ENCODE results near the gene CBLN1.

Gene CBLN1

GRCh38 chr16:49271363-49271762 lies 10.3 kb downstream of the CBLN1 start:
- no peak overlapping the region for H2BK15ac ChIP-seq (replicated peaks; ENCODE audit: low read depth)
- no peak overlapping the region for H3K4me3 ChIP-seq (ENCODE audit: low read length)
- H3K36me3 ChIP-seq (ENCODE audit: control insufficient read depth, insufficient read depth, low read length) = no peaks in the 10 kb centered on the region
- H3K9ac ChIP-seq (ENCODE audit: low read length) = no peak overlapping the region
- H4K5ac ChIP-seq (ENCODE audit: low read length) = no peak overlapping the region
- H3K27me3 ChIP-seq (ENCODE audit: insufficient read depth, low read length, poor library complexity) = peaks cover 23% of the 10 kb centered on the region
- H4K8ac ChIP-seq (ENCODE audit: low read depth, low read length) = no peak overlapping the region
- H3K23ac ChIP-seq (ENCODE audit: low read length) = no peak overlapping the region
- DNase-seq = no peak
- H3K4me2 ChIP-seq (ENCODE audit: low read length) = no peak overlapping the region
- H3K18ac ChIP-seq (ENCODE audit: low read length) = no peak overlapping the region
- H3K4me1 ChIP-seq (ENCODE audit: control insufficient read depth, low read depth, low read length) = no peaks in the 10 kb centered on the region
- H3K79me2 ChIP-seq (ENCODE audit: control insufficient read depth, insufficient read depth, low read length) = no peaks in the 10 kb centered on the region
- no peak overlapping the region for H2BK5ac ChIP-seq (ENCODE audit: low read length)
- no peak overlapping the region for H2BK120ac ChIP-seq (ENCODE audit: low read depth, low read length)
- no peak overlapping the region for H2AK5ac ChIP-seq (ENCODE audit: low read length)
- no peak overlapping the region for H3K27ac ChIP-seq (ENCODE audit: low read depth, low read length)
- H3K56ac ChIP-seq (ENCODE audit: low read length) = no peak overlapping the region
- H3K79me1 ChIP-seq (ENCODE audit: low read length) = no peaks in the 10 kb centered on the region
- no CpG with 5 or more reads among the region's 3 CpGs for WGBS (ENCODE audit: extremely low coverage, insufficient coverage, low lambda C conversion rate)
- no peak overlapping the region for H3K4ac ChIP-seq (ENCODE audit: low read depth, low read length)

GRCh38 chr16:49269201-49269600 lies 12.4 kb downstream of the CBLN1 start:
- H3K36me3 ChIP-seq (ENCODE audit: control insufficient read depth, insufficient read depth, low read length) = no peaks in the 10 kb centered on the region
- H4K5ac ChIP-seq (ENCODE audit: low read length) = no peak overlapping the region
- no peak overlapping the region for H2BK5ac ChIP-seq (ENCODE audit: low read length)
- no peaks in the 10 kb centered on the region for H3K4me1 ChIP-seq (ENCODE audit: control insufficient read depth, low read depth, low read length)
- H3K4ac ChIP-seq (ENCODE audit: low read depth, low read length) = no peak overlapping the region
- H3K4me2 ChIP-seq (ENCODE audit: low read length) = no peak overlapping the region
- no peak overlapping the region for H3K56ac ChIP-seq (ENCODE audit: low read length)
- H3K27me3 ChIP-seq (ENCODE audit: insufficient read depth, low read length, poor library complexity) = peaks cover 6% of the 10 kb centered on the region
- H2BK120ac ChIP-seq (ENCODE audit: low read depth, low read length) = no peak overlapping the region
- H4K8ac ChIP-seq (ENCODE audit: low read depth, low read length) = no peak overlapping the region
- H3K27ac ChIP-seq (ENCODE audit: low read depth, low read length) = no peak overlapping the region
- no peaks in the 10 kb centered on the region for H3K79me1 ChIP-seq (ENCODE audit: low read length)
- H2AK5ac ChIP-seq (ENCODE audit: low read length) = no peak overlapping the region
- H3K79me2 ChIP-seq (ENCODE audit: control insufficient read depth, insufficient read depth, low read length) = no peaks in the 10 kb centered on the region
- WGBS (ENCODE audit: extremely low coverage, insufficient coverage, low lambda C conversion rate) = no CpG with 5 or more reads among the region's 3 CpGs
- no peak overlapping the region for H2BK15ac ChIP-seq (replicated peaks; ENCODE audit: low read depth)
- H3K9ac ChIP-seq (ENCODE audit: low read length) = no peak overlapping the region
- no peak overlapping the region for H3K23ac ChIP-seq (ENCODE audit: low read length)
- no peak for DNase-seq
- H3K4me3 ChIP-seq (ENCODE audit: low read length) = no peak overlapping the region
- H3K18ac ChIP-seq (ENCODE audit: low read length) = no peak overlapping the region

- H3K9ac ChIP-seq (ENCODE audit: low read length) = no peak overlapping the region
- H3K4me3 ChIP-seq (ENCODE audit: low read length) = no peak overlapping the region
- H4K8ac ChIP-seq (ENCODE audit: low read depth, low read length) = no peak overlapping the region
- peaks cover 2% of the 10 kb centered on the region for H3K27me3 ChIP-seq (ENCODE audit: insufficient read depth, low read length, poor library complexity)
- no peak overlapping the region for H3K56ac ChIP-seq (ENCODE audit: low read length)
- DNase-seq = peak; percentile 19
- H3K4me1 ChIP-seq (ENCODE audit: control insufficient read depth, low read depth, low read length) = no peaks in the 10 kb centered on the region
- no peak overlapping the region for H3K4ac ChIP-seq (ENCODE audit: low read depth, low read length)
- no peak overlapping the region for H4K5ac ChIP-seq (ENCODE audit: low read length)
- no peak overlapping the region for H2AK5ac ChIP-seq (ENCODE audit: low read length)
- whole genome bisulfite sequencing (ENCODE audit: extremely low coverage, insufficient coverage, low lambda C conversion rate) = no CpG with 5 or more reads among the region's 1 CpG
- no peak overlapping the region for H3K27ac ChIP-seq (ENCODE audit: low read depth, low read length)
- no peaks in the 10 kb centered on the region for H3K79me1 ChIP-seq (ENCODE audit: low read length)
- H3K36me3 ChIP-seq (ENCODE audit: control insufficient read depth, insufficient read depth, low read length) = no peaks in the 10 kb centered on the region
- H3K79me2 ChIP-seq (ENCODE audit: control insufficient read depth, insufficient read depth, low read length) = no peaks in the 10 kb centered on the region
- no peak overlapping the region for H2BK5ac ChIP-seq (ENCODE audit: low read length)
- H3K18ac ChIP-seq (ENCODE audit: low read length) = no peak overlapping the region
- H2BK120ac ChIP-seq (ENCODE audit: low read depth, low read length) = no peak overlapping the region
- H2BK15ac ChIP-seq (replicated peaks; ENCODE audit: low read depth) = no peak overlapping the region
- H3K4me2 ChIP-seq (ENCODE audit: low read length) = no peak overlapping the region
- H3K23ac ChIP-seq (ENCODE audit: low read length) = no peak overlapping the region
These were observed 13.0 kb downstream of the CBLN1 start for GRCh38 chr16:49268667-49269066.

- no peaks in the 10 kb centered on the region for H3K27me3 ChIP-seq (ENCODE audit: insufficient read depth, low read length, poor library complexity)
- H2BK120ac ChIP-seq (ENCODE audit: low read depth, low read length) = no peak overlapping the region
- H3K4me1 ChIP-seq (ENCODE audit: control insufficient read depth, low read depth, low read length) = no peaks in the 10 kb centered on the region
- no peak overlapping the region for H3K23ac ChIP-seq (ENCODE audit: low read length)
- no peak overlapping the region for H3K56ac ChIP-seq (ENCODE audit: low read length)
- H3K18ac ChIP-seq (ENCODE audit: low read length) = no peak overlapping the region
- H3K79me1 ChIP-seq (ENCODE audit: low read length) = no peaks in the 10 kb centered on the region
- H3K4ac ChIP-seq (ENCODE audit: low read depth, low read length) = no peak overlapping the region
- DNase-seq = no peak
- no peak overlapping the region for H3K4me2 ChIP-seq (ENCODE audit: low read length)
- no peak overlapping the region for H4K8ac ChIP-seq (ENCODE audit: low read depth, low read length)
- no peak overlapping the region for H2BK5ac ChIP-seq (ENCODE audit: low read length)
- no peaks in the 10 kb centered on the region for H3K36me3 ChIP-seq (ENCODE audit: control insufficient read depth, insufficient read depth, low read length)
- no peak overlapping the region for H3K9ac ChIP-seq (ENCODE audit: low read length)
- H3K4me3 ChIP-seq (ENCODE audit: low read length) = no peak overlapping the region
- H4K5ac ChIP-seq (ENCODE audit: low read length) = no peak overlapping the region
- H3K79me2 ChIP-seq (ENCODE audit: control insufficient read depth, insufficient read depth, low read length) = no peaks in the 10 kb centered on the region
- no CpG with 5 or more reads among the region's 5 CpGs for WGBS (ENCODE audit: extremely low coverage, insufficient coverage, low lambda C conversion rate)
- no peak overlapping the region for H2AK5ac ChIP-seq (ENCODE audit: low read length)
- H3K27ac ChIP-seq (ENCODE audit: low read depth, low read length) = no peak overlapping the region
- H2BK15ac ChIP-seq (replicated peaks; ENCODE audit: low read depth) = no peak overlapping the region
These were observed 19.1 kb downstream of the CBLN1 start for GRCh38 chr16:49262501-49262900.

GRCh38 chr16:49261930-49262329 lies 19.7 kb downstream of the CBLN1 start:
- Histone ChIP-seq H2BK5ac (ENCODE audit: low read length) (no peak overlapping the region), H3K56ac (ENCODE audit: low read length) (no peak overlapping the region), H4K8ac (ENCODE audit: low read depth, low read length) (no peak overlapping the region), H3K27me3 (ENCODE audit: insufficient read depth, low read length, poor library complexity) (no peaks in the 10 kb centered on the region), H3K36me3 (ENCODE audit: control insufficient read depth, insufficient read depth, low read length) (no peaks in the 10 kb centered on the region), H3K27ac (ENCODE audit: low read depth, low read length) (no peak overlapping the region), H2BK120ac (ENCODE audit: low read depth, low read length) (no peak overlapping the region), H3K18ac (ENCODE audit: low read length) (no peak overlapping the region), H3K79me2 (ENCODE audit: control insufficient read depth, insufficient read depth, low read length) (no peaks in the 10 kb centered on the region), H2BK15ac (replicated peaks; ENCODE audit: low read depth) (no peak overlapping the region), H4K5ac (ENCODE audit: low read length) (no peak overlapping the region), H3K4me2 (ENCODE audit: low read length) (no peak overlapping the region), H3K4ac (ENCODE audit: low read depth, low read length) (no peak overlapping the region), H3K4me1 (ENCODE audit: control insufficient read depth, low read depth, low read length) (no peaks in the 10 kb centered on the region), H3K79me1 (ENCODE audit: low read length) (no peaks in the 10 kb centered on the region), H2AK5ac (ENCODE audit: low read length) (no peak overlapping the region), H3K9ac (ENCODE audit: low read length) (no peak overlapping the region), H3K4me3 (ENCODE audit: low read length) (no peak overlapping the region), H3K23ac (ENCODE audit: low read length) (no peak overlapping the region)
- no peak for DNase-seq

- Histone ChIP-seq H3K4me3 (ENCODE audit: low read length) (no peak overlapping the region), H3K79me1 (ENCODE audit: low read length) (no peaks in the 10 kb centered on the region), H2BK120ac (ENCODE audit: low read depth, low read length) (no peak overlapping the region), H4K5ac (ENCODE audit: low read length) (no peak overlapping the region), H3K18ac (ENCODE audit: low read length) (no peak overlapping the region), H3K79me2 (ENCODE audit: control insufficient read depth, insufficient read depth, low read length) (no peaks in the 10 kb centered on the region), H3K27ac (ENCODE audit: low read depth, low read length) (no peak overlapping the region), H3K4me1 (ENCODE audit: control insufficient read depth, low read depth, low read length) (no peaks in the 10 kb centered on the region), H3K56ac (ENCODE audit: low read length) (no peak overlapping the region), H3K4ac (ENCODE audit: low read depth, low read length) (no peak overlapping the region), H3K23ac (ENCODE audit: low read length) (no peak overlapping the region), H2BK15ac (replicated peaks; ENCODE audit: low read depth) (no peak overlapping the region), H3K4me2 (ENCODE audit: low read length) (no peak overlapping the region), H3K27me3 (ENCODE audit: insufficient read depth, low read length, poor library complexity) (no peaks in the 10 kb centered on the region), H3K9ac (ENCODE audit: low read length) (no peak overlapping the region), H2BK5ac (ENCODE audit: low read length) (no peak overlapping the region), H2AK5ac (ENCODE audit: low read length) (no peak overlapping the region), H4K8ac (ENCODE audit: low read depth, low read length) (no peak overlapping the region), H3K36me3 (ENCODE audit: control insufficient read depth, insufficient read depth, low read length) (no peaks in the 10 kb centered on the region)
- DNase-seq = peak; percentile 26
- no CpG with 5 or more reads among the region's 8 CpGs for WGBS (ENCODE audit: extremely low coverage, insufficient coverage, low lambda C conversion rate)
These were observed 20.6 kb downstream of the CBLN1 start for GRCh38 chr16:49260956-49261530.

Measured in mesendoderm (in vitro differentiated cells).